ENCODE data around the gene TFDP2.

DNA sequence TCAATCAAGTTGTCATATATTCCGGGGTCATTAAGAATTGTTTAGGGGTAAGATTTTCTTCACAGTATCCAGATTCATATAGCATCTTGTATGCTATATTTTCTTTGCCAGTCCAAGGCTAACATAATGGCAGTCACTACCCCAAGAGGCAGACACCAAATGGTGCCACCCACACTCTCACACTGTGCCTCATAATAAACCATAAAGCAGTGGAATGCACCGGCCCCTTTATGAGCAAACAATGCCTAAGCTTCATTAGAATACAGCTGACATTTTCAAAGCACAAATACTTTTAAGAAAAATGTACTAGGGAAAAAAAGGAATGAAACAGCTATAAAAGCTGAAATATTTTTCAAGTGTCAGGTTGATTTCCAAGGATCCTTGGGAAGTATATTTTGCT, 121.6 kb downstream of the TFDP2 start:
- TF ChIP-seq, protein P1, sequence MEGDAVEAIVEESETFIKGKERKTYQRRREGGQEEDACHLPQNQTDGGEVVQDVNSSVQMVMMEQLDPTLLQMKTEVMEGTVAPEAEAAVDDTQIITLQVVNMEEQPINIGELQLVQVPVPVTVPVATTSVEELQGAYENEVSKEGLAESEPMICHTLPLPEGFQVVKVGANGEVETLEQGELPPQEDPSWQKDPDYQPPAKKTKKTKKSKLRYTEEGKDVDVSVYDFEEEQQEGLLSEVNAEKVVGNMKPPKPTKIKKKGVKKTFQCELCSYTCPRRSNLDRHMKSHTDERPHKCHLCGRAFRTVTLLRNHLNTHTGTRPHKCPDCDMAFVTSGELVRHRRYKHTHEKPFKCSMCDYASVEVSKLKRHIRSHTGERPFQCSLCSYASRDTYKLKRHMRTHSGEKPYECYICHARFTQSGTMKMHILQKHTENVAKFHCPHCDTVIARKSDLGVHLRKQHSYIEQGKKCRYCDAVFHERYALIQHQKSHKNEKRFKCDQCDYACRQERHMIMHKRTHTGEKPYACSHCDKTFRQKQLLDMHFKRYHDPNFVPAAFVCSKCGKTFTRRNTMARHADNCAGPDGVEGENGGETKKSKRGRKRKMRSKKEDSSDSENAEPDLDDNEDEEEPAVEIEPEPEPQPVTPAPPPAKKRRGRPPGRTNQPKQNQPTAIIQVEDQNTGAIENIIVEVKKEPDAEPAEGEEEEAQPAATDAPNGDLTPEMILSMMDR (IDR thresholded peaks at IDR 0.05) = no peak
- no peak for TF ChIP-seq EZH2 (IDR thresholded peaks at IDR 0.05; ENCODE audit: borderline replicate concordance, insufficient read depth, low read depth, low read length, poor library complexity, severe bottlenecking)
